Endothelial cell of umbilical vein (primary cell): ENCODE results near the gene CAMTA1.

Experiments
- CTCF ChIP-seq, 2 donors: IDR thresholded peaks; 1 replicate in 1 of 2; 2 replicates in 1 of 2; pipeline ENCODE4 v1.5.1; 2011; ENCODE audit warnings: low read length in 2 of 2, mild to moderate bottlenecking in 2 of 2, moderate library complexity in 2 of 2, control low read depth in 1 of 2, inconsistent platforms in 1 of 2, low read depth in 1 of 2; ENCODE audit not compliant: insufficient read depth in 1 of 2; ENCODE audit errors: extremely low read depth in 1 of 2
- EZH2 ChIP-seq: IDR thresholded peaks from 2 replicates; pipeline ENCODE4 v1.6.1; 2012; ENCODE audit warnings: borderline replicate concordance, low read depth, mild to moderate bottlenecking, moderate library complexity, low read length, inconsistent platforms; ENCODE audit not compliant: severe bottlenecking
- FOS ChIP-seq: IDR thresholded peaks from 2 replicates; pipeline ENCODE4 v1.6.1; 2011; ENCODE audit warnings: mild to moderate bottlenecking, low read length, moderate library complexity, borderline replicate concordance; ENCODE audit not compliant: insufficient read depth
- JUN ChIP-seq: IDR thresholded peaks from 2 replicates; pipeline ENCODE4 v1.6.1; 2011; ENCODE audit warnings: borderline replicate concordance, low read depth; ENCODE audit not compliant: insufficient read length, insufficient read depth
- MAX ChIP-seq: IDR thresholded peaks from 2 replicates; pipeline ENCODE4 v1.6.1; 2011; ENCODE audit not compliant: insufficient read depth, insufficient read length
- MYC ChIP-seq: IDR thresholded peaks from one replicate; pipeline ENCODE4 v1.6.1; 2011; ENCODE audit warnings: mild to moderate bottlenecking, low read depth, low read length
- POLR2A ChIP-seq: IDR thresholded peaks from 2 replicates; pipeline ENCODE4 v1.6.1; 2012; ENCODE audit warnings: low read depth, mild to moderate bottlenecking, control low read depth, low read length
- POLR2AphosphoS5 ChIP-seq: IDR thresholded peaks from 2 replicates; pipeline ENCODE4 v1.6.1; 2012; ENCODE audit warnings: low read depth, mild to moderate bottlenecking, control low read depth, low read length, moderate library complexity; ENCODE audit not compliant: insufficient read depth

- no peak for TF ChIP-seq CTCF (IDR thresholded peaks at IDR 0.05; ENCODE audit: extremely low read depth in 1 of 2, insufficient read depth in 1 of 2, low read depth in 1 of 2, low read length in 2 of 2)
- TF ChIP-seq JUN, result no peak
- TF ChIP-seq POLR2AphosphoS5, result no peak
- no peak for TF ChIP-seq MYC
- no peak for TF ChIP-seq POLR2A
- no peak for TF ChIP-seq EZH2
- no peak for TF ChIP-seq MAX
- no peak for TF ChIP-seq FOS
Measured at GRCh38 chr1:7322912-7323311, 537.7 kb downstream of the CAMTA1 start.
